GM13976 (cell line): ENCODE results near the gene GSPT1.
"Not testable (repeated sequence)": the region's sequence is repeated elsewhere in the genome, so short reads cannot be mapped to it uniquely, and the experiment has no call there.

Experiments
- DNase-seq: peaks from one replicate; pipeline ENCODE4 v3.0.0; 2012; ENCODE audit warnings: low spot score
- in situ Hi-C: fragments of 300-500 bp; cut with MboI; formaldehyde crosslinking; loops from one replicate; pipeline ENCODE4 v1.12.0; 2022; ENCODE audit warnings: low sequenced_read_pairs, mixed read lengths, inconsistent platforms; ENCODE audit not compliant: unreplicated experiment
- TF ChIP-seq, protein P1 (sequence below): IDR thresholded peaks from 2 replicates; pipeline ENCODE4 v1.5.1; 2012; ENCODE audit warnings: borderline replicate concordance, mild to moderate bottlenecking; ENCODE audit not compliant: insufficient read depth; ENCODE audit errors: extremely low read depth, missing control alignments, control extremely low read depth

Gene GSPT1

DNA sequence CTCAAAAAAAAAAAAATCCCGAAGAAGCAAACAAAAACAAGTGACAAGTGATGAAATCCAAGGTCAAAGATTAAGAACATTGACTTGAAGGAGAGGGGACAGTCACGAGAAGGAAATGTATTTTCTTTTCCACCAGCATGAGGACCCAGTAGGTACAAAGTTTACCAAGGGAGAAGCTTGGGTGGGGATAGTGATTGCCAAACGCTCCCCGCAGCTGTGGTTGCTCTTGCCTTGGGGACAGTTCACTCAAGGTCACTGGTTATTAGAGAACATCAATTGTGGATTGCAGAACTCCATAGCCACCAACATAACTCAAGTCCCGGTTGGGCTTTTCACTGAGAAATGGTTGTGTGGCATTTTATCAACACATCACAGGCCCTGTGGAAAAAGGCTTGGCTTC, 91.4 kb downstream of the GSPT1 start:
- in situ Hi-C loops: loop anchor here (25.0 kb wide), 1 partner anchor 862 kb away; no protein-coding TSS in a partner anchor
- no peak for DNase-seq
- TF ChIP-seq, protein P1, sequence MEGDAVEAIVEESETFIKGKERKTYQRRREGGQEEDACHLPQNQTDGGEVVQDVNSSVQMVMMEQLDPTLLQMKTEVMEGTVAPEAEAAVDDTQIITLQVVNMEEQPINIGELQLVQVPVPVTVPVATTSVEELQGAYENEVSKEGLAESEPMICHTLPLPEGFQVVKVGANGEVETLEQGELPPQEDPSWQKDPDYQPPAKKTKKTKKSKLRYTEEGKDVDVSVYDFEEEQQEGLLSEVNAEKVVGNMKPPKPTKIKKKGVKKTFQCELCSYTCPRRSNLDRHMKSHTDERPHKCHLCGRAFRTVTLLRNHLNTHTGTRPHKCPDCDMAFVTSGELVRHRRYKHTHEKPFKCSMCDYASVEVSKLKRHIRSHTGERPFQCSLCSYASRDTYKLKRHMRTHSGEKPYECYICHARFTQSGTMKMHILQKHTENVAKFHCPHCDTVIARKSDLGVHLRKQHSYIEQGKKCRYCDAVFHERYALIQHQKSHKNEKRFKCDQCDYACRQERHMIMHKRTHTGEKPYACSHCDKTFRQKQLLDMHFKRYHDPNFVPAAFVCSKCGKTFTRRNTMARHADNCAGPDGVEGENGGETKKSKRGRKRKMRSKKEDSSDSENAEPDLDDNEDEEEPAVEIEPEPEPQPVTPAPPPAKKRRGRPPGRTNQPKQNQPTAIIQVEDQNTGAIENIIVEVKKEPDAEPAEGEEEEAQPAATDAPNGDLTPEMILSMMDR: no peak

DNA sequence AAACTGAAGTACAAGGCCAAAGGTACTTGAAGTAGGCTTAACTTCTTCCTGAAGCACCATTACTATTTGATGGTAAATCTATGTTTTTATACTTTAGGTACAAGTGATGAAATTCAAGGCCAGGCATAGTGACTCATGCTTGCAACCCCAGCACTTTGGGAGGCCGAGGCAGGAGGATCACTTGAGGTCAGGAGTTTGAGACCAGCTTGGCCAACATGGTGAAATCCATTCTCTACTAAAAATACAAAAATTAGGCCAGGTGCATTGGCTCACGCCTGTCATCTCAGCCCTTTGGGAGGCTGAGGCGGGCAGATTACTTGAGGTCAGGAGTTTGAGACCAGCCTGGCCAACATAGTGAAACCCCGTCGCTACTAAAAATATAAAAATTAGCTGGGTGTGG, 92.1 kb downstream of the GSPT1 start:
- not testable (repeated sequence) for DNase-seq
- in situ Hi-C loops: loop anchor here (25.0 kb wide), 1 partner anchor 861 kb away; no protein-coding TSS in a partner anchor

DNA sequence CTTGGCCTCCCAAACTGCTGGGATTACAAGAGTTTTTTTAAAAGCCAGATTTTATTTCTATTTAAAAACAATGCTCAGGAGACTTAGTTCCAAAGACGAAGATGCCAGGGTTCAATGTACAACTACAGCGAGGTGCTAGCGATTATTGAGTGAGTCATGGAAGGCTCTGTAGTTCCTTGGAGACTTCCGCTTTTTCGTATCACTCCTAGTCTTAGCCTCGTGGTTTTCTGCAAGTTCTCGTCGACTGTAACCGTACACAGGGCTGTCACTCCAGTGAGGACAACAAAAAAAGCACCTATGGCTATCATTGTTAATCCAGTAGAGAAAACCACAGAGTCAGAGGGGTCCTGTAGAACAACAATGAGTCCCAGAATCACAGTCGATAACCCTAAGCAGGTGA, 96.0 kb downstream of the GSPT1 start:
- TF ChIP-seq, protein P1: no peak
- in situ Hi-C loops: loop anchor here (10.0 to 25.0 kb wide), 2 partner anchors 275 to 857 kb away; no protein-coding TSS in a partner anchor
- no peak for DNase-seq

DNA sequence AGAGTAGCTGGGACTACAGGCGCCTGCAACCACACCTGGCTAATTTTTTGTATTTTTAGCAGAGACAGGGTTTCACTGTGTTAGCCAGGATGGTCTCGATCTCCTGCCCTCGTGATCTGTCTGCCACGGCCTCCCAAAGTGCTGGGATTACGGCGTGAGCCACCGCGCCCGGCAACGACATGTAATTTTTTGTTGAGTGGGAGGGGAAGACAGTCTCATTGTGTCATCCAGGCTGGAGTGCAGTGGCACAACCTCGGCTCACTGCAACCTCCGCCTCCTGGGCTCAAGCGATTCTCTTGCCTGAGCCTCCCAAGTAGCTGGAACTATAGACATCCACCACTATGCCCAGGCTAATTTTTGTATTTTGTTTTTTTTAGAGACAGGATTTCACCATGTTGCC, 96.8 kb downstream of the GSPT1 start:
- DNase-seq: not testable (repeated sequence)
- in situ Hi-C loops: loop anchor here (10.0 to 25.0 kb wide), 2 partner anchors 274 to 857 kb away; no protein-coding TSS in a partner anchor
